Measurements from ENCODE around the gene MS4A15.

DNA sequence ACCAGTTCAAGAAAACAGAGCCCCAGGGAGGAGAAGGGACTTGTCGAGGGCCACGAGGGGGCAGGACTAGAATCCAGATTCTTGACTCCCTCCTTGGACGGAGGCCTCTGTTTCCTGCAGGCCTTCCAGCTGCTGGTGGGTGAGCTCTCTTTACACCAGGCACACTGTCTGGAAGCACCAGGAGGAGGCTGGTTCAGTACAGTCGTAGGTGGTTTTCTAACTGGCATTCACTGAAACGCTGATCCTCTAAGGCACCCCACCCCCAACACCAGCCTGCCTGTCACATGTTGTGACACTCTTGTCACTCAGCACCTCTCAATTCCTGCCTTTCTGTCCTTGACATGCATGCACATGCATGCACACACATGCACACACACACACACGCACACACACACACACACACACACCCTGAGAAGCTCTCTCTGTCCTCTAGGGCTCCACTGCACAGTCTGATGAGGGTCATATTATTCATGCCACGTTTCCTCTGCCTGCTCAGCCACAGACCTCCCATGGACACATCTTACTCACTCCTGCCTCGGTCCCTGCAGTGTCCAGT is 29.2 kb downstream of the MS4A15 start:
- no peak for TF ChIP-seq POLR2A (IDR thresholded peaks at IDR 0.05)
- no peak for TF ChIP-seq POLR2AphosphoS5 (IDR thresholded peaks at IDR 0.05)
